HG03378 (cell line): ENCODE results near the gene KRTAP5-6.

Source experiments
- ATAC-seq: cut with Tn5 transposase; IDR thresholded peaks from one replicate; pipeline ENCODE4 v1.9.1; 2021; ENCODE audit warnings: mild to moderate bottlenecking, moderate library complexity; ENCODE audit not compliant: unreplicated experiment

KRTAP5-6 gene

GRCh38 chr11:1746511-1746931 is 49.5 kb downstream of the KRTAP5-6 start:
- no peak for ATAC-seq

- no peak for ATAC-seq
These were observed 50.2 kb downstream of the KRTAP5-6 start for GRCh38 chr11:1746956-1747752.
